Neural progenitor cell (in vitro differentiated cells): ENCODE results near the gene GNA15.

Experiments used
- CTCF ChIP-seq: fragments of 200-600 bp; sonication (generic); IDR thresholded peaks from 2 replicates; pipeline ENCODE4 v1.5.1; 2017; ENCODE audit warnings: antibody characterized with exemption, mild to moderate bottlenecking
- EZH2 ChIP-seq: fragments of 200-600 bp; sonication (generic); IDR thresholded peaks from 2 replicates; pipeline ENCODE4 v1.6.1; 2017; ENCODE audit warnings: antibody characterized with exemption, mild to moderate bottlenecking, moderate library complexity
- EZH2phosphoT487 ChIP-seq: fragments of 200-600 bp; sonication (generic); IDR thresholded peaks from 2 replicates; pipeline ENCODE4 v1.6.1; 2017; ENCODE audit warnings: antibody characterized with exemption

GRCh38 chr19:3145909-3146676 is 10.3 kb downstream of the GNA15 start:
- TF ChIP-seq CTCF (no peak), EZH2phosphoT487 (no peak), EZH2 (no peak)
